Keratinocyte (primary cell): ENCODE data around the gene APLF.

Experiments used
- EZH2 ChIP-seq: IDR thresholded peaks from one replicate; pipeline ENCODE4 v1.6.1; 2012; ENCODE audit warnings: inconsistent platforms, mild to moderate bottlenecking, low read length, moderate library complexity
- TF ChIP-seq, protein P1 (sequence below), 3 experiments: IDR thresholded peaks in 1 of 3; conservative IDR thresholded peaks in 1 of 3; optimal IDR thresholded peaks in 1 of 3; 2 replicates in 2 of 3; 3 replicates in 1 of 3; pipeline versions ENCODE3 to v1.5.1; 2011; ENCODE audit warnings: low read length in 3 of 3, mild to moderate bottlenecking in 3 of 3, moderate library complexity in 2 of 3, control low read depth in 1 of 3, inconsistent platforms in 1 of 3; ENCODE audit not compliant: insufficient read depth in 2 of 3; ENCODE audit errors: extremely low read depth in 1 of 3

DNA sequence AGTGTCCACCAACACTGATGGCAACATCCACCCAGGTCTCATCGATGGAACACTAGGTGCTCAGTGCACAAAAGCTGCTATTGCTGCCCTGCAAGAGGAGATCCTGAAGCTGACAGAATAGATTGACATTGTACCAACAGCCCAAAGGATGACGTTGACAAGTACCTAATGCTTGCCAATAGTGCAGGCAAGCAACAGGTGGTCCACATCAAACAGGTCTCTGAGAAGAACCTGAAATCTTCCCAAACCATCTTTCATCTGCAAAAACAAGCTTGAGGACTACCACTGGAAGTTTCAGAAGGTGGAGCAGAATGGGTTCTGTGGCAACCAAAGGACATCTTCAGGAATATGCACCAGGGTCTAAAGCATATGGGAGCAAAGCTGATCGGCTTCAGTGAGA is 160.2 kb downstream of the APLF start:
- TF ChIP-seq, protein P1, sequence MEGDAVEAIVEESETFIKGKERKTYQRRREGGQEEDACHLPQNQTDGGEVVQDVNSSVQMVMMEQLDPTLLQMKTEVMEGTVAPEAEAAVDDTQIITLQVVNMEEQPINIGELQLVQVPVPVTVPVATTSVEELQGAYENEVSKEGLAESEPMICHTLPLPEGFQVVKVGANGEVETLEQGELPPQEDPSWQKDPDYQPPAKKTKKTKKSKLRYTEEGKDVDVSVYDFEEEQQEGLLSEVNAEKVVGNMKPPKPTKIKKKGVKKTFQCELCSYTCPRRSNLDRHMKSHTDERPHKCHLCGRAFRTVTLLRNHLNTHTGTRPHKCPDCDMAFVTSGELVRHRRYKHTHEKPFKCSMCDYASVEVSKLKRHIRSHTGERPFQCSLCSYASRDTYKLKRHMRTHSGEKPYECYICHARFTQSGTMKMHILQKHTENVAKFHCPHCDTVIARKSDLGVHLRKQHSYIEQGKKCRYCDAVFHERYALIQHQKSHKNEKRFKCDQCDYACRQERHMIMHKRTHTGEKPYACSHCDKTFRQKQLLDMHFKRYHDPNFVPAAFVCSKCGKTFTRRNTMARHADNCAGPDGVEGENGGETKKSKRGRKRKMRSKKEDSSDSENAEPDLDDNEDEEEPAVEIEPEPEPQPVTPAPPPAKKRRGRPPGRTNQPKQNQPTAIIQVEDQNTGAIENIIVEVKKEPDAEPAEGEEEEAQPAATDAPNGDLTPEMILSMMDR (optimal IDR thresholded peaks at IDR 0.05 in 1 of 3, IDR thresholded peaks at IDR 0.05 in 1 of 3, conservative IDR thresholded peaks at IDR 0.05 in 1 of 3; ENCODE audit: extremely low read depth in 1 of 3, insufficient read depth in 2 of 3, low read length in 3 of 3) = no peak
- TF ChIP-seq EZH2 = no peak
